MCF 10A (cell line): ENCODE measurements around the gene PIGU. TPM values are rescaled to one million over a fixed set of nuclear protein-coding genes. Genes with fewer than 3 reads are reported as not detected.

Source experiments
- BruUV-seq: library from RNA; stranded (reverse); fragments of 400-500 nt; replicated peaks from 2 replicates; lab custom pipeline; 2021; lab: Mats Ljungman, UMichigan
- CTCF ChIA-PET: fragments of 300-600 bp; sonication (Branson Sonifier 250); formaldehyde crosslinking; extraction: SDS; loops from one replicate; lab custom pipeline; 2021; ENCODE audit warnings: antibody characterized with exemption, inconsistent platforms; lab: Yijun Ruan, JAX
- POLR2A ChIA-PET: fragments of 300-600, 350-650 bp; sonication (Branson Sonifier 250); formaldehyde crosslinking; extraction: SDS; loops from one replicate; lab custom pipeline; 2020; ENCODE audit warnings: antibody characterized with exemption, inconsistent platforms; lab: Yijun Ruan, JAX
- DNase-seq: peaks from one replicate; pipeline ENCODE4 v3.0.0-alpha.2; 2018; ENCODE audit not compliant: unreplicated experiment
- H3K27ac Mint-ChIP-seq: one replicate; pipeline ENCODE4 v1.8.0; 2022; ENCODE audit warnings: mild to moderate bottlenecking, low read depth, mixed read lengths; ENCODE audit not compliant: unreplicated experiment
- H3K27me3 Mint-ChIP-seq: one replicate; pipeline ENCODE4 v1.8.0; 2022; ENCODE audit warnings: mixed read lengths; ENCODE audit not compliant: insufficient read depth, unreplicated experiment
- H3K36me3 Mint-ChIP-seq: one replicate; pipeline ENCODE4 v1.8.0; 2022; ENCODE audit warnings: mild to moderate bottlenecking, moderate library complexity, mixed read lengths; ENCODE audit not compliant: insufficient read depth, unreplicated experiment
- H3K4me1 Mint-ChIP-seq: one replicate; pipeline ENCODE4 v1.8.0; 2022; ENCODE audit warnings: mixed read lengths; ENCODE audit not compliant: insufficient read depth, unreplicated experiment
- H3K4me3 Mint-ChIP-seq: one replicate; pipeline ENCODE4 v1.8.0; 2022; ENCODE audit warnings: mild to moderate bottlenecking, moderate library complexity, mixed read lengths; ENCODE audit not compliant: unreplicated experiment
- H3K9me3 Mint-ChIP-seq: one replicate; pipeline ENCODE4 v1.8.0; 2022; ENCODE audit warnings: mixed read lengths; ENCODE audit not compliant: unreplicated experiment
- intact Hi-C: fragments of 100-400 bp; cut with micrococcal nuclease; formaldehyde crosslinking; loops from 2 replicates; pipeline ENCODE4 v1.14.1; 2022
- total RNA-seq: library from RNA; stranded (reverse); gene quantifications from 2 replicates; pipeline ENCODE4 v1.2.3, GENCODE V29; 2022
- TF ChIP-seq, protein P1 (sequence below): fragments of 200-600 bp; IDR thresholded peaks from one replicate; pipeline ENCODE4 v1.8.0; 2022; ENCODE audit warnings: antibody characterized with exemption, mild to moderate bottlenecking; ENCODE audit not compliant: unreplicated experiment

Gene PIGU
- total RNA-seq, 1 experiment from 2014 or later: 14.5 TPM

DNA sequence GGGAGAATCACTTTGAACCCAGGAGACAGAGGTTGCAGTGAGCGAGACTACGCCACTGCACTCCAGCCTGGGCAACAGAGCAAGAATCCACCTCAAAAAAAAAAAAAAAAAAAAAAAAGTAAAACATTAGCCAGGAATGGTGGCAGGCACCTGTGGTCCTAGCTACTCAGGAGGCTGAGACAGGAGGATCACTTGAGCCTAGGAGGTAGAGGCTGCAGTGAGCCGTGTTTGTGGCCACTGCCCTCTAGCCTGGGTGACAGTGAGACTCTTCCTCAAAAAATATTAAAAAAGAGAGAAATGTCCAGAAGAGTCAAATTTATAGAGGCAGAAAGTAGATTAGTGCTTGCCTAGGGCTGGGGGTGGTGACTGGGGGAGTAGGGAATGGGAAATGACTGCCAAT is 6.8 kb upstream of the PIGU start:
- Mint-ChIP-seq H3K27ac (no peak overlapping the region), H3K27me3 (no peaks in the 10 kb centered on the region), H3K4me1 (no peaks in the 10 kb centered on the region), H3K4me3 (no peak overlapping the region), H3K36me3 (no peaks in the 10 kb centered on the region), H3K9me3 (peaks cover 7% of the 10 kb centered on the region)
- no TSS peak for BruUV-seq
- DNase-seq: no peak
- intact Hi-C loops: no loop called here
- TF ChIP-seq, protein P1, sequence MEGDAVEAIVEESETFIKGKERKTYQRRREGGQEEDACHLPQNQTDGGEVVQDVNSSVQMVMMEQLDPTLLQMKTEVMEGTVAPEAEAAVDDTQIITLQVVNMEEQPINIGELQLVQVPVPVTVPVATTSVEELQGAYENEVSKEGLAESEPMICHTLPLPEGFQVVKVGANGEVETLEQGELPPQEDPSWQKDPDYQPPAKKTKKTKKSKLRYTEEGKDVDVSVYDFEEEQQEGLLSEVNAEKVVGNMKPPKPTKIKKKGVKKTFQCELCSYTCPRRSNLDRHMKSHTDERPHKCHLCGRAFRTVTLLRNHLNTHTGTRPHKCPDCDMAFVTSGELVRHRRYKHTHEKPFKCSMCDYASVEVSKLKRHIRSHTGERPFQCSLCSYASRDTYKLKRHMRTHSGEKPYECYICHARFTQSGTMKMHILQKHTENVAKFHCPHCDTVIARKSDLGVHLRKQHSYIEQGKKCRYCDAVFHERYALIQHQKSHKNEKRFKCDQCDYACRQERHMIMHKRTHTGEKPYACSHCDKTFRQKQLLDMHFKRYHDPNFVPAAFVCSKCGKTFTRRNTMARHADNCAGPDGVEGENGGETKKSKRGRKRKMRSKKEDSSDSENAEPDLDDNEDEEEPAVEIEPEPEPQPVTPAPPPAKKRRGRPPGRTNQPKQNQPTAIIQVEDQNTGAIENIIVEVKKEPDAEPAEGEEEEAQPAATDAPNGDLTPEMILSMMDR: no peak
- POLR2A ChIA-PET: no interaction called here
- CTCF ChIA-PET: interaction anchor here (0.6 to 1.0 kb wide), 3 partner anchors 9 to 49 kb away, joined by 3 to 4 read pairs (median 3); no protein-coding TSS in a partner anchor

DNA sequence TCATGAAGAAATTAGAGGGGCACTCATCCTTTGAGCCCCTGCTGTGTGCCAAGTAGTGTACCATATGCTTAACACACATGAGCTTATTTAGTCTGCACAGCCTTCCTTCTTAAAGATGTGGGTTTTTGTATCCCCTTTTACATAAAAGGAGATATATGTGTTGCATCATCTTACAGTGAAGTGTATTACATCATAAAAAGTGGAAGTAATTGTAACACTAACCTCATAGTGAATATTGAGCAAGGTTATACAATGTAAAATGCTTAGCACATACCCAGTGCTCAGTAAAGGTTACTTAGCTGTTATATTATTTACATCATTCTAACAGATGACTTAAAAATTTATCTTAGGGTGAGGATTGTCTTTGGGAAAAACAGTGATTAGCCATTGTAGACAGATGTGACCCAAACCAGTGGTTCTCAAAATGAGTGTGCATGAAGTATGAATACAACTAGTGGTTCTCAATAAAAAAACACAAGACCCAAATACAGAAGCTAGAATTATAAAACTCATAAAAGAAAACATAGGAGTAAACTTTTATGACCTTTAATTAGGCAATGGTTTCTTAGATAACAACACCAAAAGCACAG is 3.8 kb upstream of the PIGU start:
- no peaks in the 10 kb centered on the region for H3K36me3 Mint-ChIP-seq
- no peaks in the 10 kb centered on the region for H3K27me3 Mint-ChIP-seq
- H3K9me3 Mint-ChIP-seq: peaks cover 2% of the 10 kb centered on the region
- TF ChIP-seq, protein P1: no peak
- DNase-seq: peak; percentile 17
- H3K27ac Mint-ChIP-seq: no peak overlapping the region
- POLR2A ChIA-PET: interaction anchor here (0.7 to 3.1 kb wide), 3 partner anchors 13 to 33 kb away, joined by 3 to 11 read pairs (median 7); partner anchors contain the start of gene TP53INP2
- no peak overlapping the region for H3K4me3 Mint-ChIP-seq
- CTCF ChIA-PET: interaction anchor here (0.6 to 1.1 kb wide), 5 partner anchors 9 to 997 kb away, joined by 3 read pairs; no protein-coding TSS in a partner anchor
- peaks cover 6% of the 10 kb centered on the region for H3K4me1 Mint-ChIP-seq
- BruUV-seq: no TSS peak
- intact Hi-C loops: no loop called here

GRCh38 chr20:34675993-34676641 is 775 bp downstream of the PIGU start:
- Mint-ChIP-seq H3K9me3 (no peaks in the 10 kb centered on the region), H3K4me3 (peak overlapping the region; percentile 90), H3K27me3 (no peaks in the 10 kb centered on the region), H3K4me1 (peaks cover 6% of the 10 kb centered on the region), H3K36me3 (peaks cover 7% of the 10 kb centered on the region), H3K27ac (peak overlapping the region; percentile 95)
- TF ChIP-seq, protein P1: no peak
- no peak for DNase-seq
- BruUV-seq: TSS peak; percentile 50
- ChIA-PET POLR2A (interaction anchor here (0.5 to 3.6 kb wide), 21 partner anchors 9 to 495 kb away, joined by 3 to 44 read pairs (median 4); partner anchors contain the start of genes DYNLRB1 and TP53INP2), CTCF (interaction anchor here (0.6 to 1.3 kb wide), 5 partner anchors 12 to 267 kb away, joined by 3 to 4 read pairs (median 3); partner anchors contain the start of gene MAP1LC3A)
- intact Hi-C loops: loop anchor here (2.0 kb wide), 1 partner anchor 29 kb away; the partner anchor contains the start of gene TP53INP2

GRCh38 chr20:34675561-34675960 is 1.3 kb downstream of the PIGU start:
- H3K36me3 Mint-ChIP-seq: peaks cover 7% of the 10 kb centered on the region
- peaks cover 6% of the 10 kb centered on the region for H3K4me1 Mint-ChIP-seq
- intact Hi-C loops: no loop called here
- no peaks in the 10 kb centered on the region for H3K9me3 Mint-ChIP-seq
- H3K27me3 Mint-ChIP-seq: no peaks in the 10 kb centered on the region
- peak overlapping the region; percentile 95 for H3K27ac Mint-ChIP-seq
- CTCF ChIA-PET: interaction anchor here (0.6 to 1.3 kb wide), 6 partner anchors 9 to 268 kb away, joined by 3 read pairs; partner anchors contain the start of gene TP53INP2
- TF ChIP-seq, protein P1: no peak
- peak overlapping the region; percentile 90 for H3K4me3 Mint-ChIP-seq
- DNase-seq: no peak
- BruUV-seq: no TSS peak
- POLR2A ChIA-PET: interaction anchor here (0.5 to 3.6 kb wide), 17 partner anchors 9 to 495 kb away, joined by 3 to 44 read pairs (median 4); partner anchors contain the start of genes DYNLRB1 and TP53INP2
